ENCODE data around the gene COPG2.
"Not testable (repeated sequence)": the region's sequence is repeated elsewhere in the genome, so short reads cannot be mapped to it uniquely, and the experiment has no call there.

COPG2 gene

GRCh38 chr7:130559184-130559583 lies 109.4 kb downstream of the COPG2 start:
- no peak for DNase-seq

- DNase-seq = no peak
These were observed 114.1 kb downstream of the COPG2 start for GRCh38 chr7:130554481-130554880.

GRCh38 chr7:130553398-130554029 lies 115.0 kb downstream of the COPG2 start:
- no peak for DNase-seq

DNA sequence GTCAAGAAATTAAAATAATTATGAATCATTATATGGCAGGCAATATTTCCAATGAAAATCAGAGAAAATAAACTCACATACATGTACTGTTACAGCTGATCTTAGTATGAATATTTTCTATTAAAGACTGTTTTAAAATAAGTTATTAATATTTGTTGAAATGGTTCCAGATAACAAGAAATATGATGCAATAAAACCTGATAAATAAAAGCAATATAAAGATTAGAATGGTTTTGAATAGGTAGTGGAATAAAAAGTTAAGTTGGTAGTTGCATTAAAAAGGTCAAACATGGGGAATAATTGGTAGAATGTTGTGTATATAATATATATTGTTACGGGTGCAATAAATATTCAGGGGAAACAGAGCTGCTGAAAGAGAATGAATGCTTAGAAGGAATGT lies 124.2 kb downstream of the COPG2 start:
- DNase-seq = no peak

GRCh38 chr7:130543487-130544010 lies 125.0 kb downstream of the COPG2 start:
- DNase-seq = no peak

DNA sequence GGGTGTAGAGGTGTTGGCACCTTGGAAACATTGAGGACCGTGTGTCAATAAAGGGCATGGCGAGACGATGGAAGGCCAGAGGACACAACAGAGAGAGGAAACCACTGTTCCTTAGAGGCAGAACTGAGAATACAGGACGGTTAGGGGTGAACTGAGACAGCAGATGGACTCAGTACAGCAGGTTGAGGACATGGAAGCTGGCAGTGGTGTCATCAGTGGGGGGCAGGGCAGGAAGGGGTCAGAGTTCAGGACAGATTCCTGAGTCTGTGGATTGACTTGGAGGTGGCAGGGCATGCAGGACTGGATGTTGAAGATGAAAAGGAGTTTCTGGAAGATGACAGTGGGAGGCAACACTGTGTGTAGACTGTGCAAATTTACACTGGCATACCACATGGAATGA lies 126.3 kb downstream of the COPG2 start:
- not testable (repeated sequence) for DNase-seq

DNA sequence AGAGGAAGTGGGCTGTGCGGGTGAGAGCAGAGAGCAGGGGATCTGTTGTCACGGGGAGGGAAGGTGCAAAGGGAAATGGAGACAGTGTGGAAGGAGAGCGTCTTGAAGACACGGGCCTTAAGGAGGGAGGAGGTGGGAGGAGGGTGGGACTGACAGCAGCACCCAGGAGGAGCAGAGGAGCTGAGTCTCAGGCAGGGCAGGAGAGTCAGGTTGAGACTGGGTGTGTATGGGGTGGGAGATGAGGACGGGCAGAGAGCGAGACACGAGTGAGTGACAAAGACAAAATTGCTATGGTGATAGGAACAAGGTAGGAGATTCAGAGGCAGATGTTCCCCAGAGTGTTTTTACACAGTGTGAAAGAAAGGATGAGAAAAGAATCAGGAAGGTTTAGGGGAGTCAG lies 127.3 kb downstream of the COPG2 start:
- not testable (repeated sequence) for DNase-seq

DNA sequence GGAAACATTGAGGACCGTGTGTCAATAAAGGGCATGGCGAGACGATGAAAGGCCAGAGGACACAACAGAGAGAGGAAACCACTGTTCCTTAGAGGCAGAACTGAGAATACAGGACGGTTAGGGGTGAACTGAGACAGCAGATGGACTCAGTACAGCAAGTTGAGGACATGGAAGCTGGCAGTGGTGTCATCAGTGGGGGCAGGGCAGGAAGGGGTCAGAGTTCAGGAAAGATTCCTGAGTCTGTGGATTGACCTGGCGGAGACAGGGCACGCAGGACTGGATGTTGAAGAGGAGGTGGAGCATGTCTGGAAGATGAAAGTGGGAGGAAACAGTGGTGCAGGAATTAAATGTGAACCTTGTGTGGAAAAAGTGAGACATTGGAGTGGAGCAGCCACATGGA lies 130.7 kb downstream of the COPG2 start:
- DNase-seq = not testable (repeated sequence)

- DNase-seq = no peak
These were observed 139.1 kb downstream of the COPG2 start for GRCh38 chr7:130529417-130529816.

GRCh38 chr7:130527752-130528355 lies 140.7 kb downstream of the COPG2 start:
- DNase-seq = not testable (repeated sequence)

- DNase-seq = no peak
These were observed 143.9 kb downstream of the COPG2 start for GRCh38 chr7:130524628-130525027.

- DNase-seq = not testable (repeated sequence)
These were observed 144.9 kb downstream of the COPG2 start for GRCh38 chr7:130523519-130524125.

- DNase-seq = no peak
These were observed 147.1 kb downstream of the COPG2 start for GRCh38 chr7:130521258-130521951.

DNA sequence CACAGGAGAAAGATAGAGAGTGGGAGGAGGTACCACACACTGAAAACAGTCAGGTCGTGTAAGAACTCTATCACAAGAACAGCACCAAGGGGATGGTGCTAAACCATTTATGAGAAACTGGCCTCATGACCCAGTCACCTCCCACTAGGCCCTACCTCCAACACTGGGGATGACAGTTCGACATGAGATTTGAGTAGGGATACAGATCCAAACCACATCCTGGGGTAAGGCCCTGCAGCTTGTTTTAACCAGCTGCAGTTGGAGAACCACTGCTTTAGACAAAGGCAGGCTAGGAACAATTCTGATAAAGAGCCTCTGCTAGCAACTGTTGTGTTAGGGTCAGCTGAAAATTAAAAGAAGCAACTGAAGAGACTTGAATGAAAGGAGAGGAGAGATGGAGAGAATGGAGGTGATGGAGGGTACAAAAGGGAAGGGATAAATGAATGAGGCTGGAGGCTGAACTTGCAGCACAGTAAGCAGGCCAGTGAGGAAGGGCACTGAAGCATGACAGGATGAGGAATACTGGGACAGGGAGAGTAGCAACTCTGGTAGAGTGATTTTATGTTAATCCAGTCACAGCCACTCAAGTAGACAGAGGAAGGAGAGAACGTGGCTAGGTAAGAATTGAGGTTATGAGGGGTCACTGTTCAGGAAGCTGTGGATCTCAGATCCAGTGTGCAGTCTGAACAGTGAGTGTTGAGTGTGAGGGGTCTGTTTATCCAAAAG lies 153.1 kb downstream of the COPG2 start:
- DNase-seq = peak; percentile 3

DNA sequence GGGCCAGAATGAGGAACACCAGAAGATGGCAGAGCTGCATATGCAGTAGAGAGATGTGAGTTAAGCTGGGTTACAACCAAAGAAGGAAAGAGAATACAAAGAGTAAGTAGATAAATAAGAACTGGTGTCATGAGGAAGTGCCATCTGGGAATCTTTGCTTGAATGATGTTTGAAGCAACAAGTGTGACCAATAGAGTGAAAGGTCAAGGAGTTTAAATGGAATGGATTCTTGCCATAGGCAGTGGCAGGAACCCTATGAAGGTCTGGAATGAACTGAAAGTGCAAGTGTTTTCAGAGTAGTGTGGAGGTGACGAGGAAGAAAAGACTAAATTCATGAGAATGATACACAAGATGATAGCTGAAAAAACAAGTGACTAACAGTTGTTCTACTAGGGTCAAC lies 155.1 kb downstream of the COPG2 start:
- DNase-seq = no peak

- DNase-seq = not testable (repeated sequence)
These were observed 156.5 kb downstream of the COPG2 start for GRCh38 chr7:130512038-130512437.

DNA sequence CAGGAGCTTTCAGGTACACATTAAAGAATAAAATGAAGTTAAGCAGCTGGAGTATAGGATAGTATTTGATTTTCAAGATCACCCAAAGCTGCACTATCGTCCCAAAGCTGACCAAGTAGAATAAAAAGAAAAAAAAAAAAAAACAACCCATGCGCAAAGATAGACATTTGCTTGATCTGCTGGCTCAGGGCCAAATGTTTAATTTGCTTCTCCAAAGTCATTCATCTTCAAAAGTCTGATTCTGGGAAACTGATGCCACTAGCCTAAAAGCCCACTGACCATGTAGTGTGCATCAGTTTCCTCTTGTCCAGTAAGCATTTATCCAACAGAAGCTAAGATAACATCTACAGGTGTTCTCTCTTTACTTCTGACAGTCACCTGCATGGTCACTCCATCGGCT lies 162.2 kb downstream of the COPG2 start:
- no peak for DNase-seq

GRCh38 chr7:130505753-130506152 lies 162.8 kb downstream of the COPG2 start:
- no peak for DNase-seq

DNA sequence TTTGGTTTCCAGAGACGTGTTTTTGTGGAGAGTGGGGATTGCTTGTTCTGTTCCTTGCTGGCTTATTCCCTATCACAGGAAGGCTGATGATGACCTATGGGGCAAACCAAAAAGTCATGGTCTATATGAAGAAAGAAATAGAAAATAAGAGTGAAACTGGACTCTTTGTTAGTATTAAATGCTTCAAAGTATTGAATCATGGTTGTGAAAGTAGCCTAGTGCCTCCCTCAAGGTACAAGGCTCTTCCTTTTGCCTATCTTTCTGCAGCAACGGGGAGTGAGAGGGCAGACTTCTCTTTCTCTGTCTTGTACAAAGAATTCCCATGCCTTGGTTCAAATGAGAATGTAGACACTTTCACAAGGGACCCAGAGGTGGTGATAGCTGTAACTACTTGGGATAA lies 167.6 kb downstream of the COPG2 start:
- DNase-seq = no peak

DNA sequence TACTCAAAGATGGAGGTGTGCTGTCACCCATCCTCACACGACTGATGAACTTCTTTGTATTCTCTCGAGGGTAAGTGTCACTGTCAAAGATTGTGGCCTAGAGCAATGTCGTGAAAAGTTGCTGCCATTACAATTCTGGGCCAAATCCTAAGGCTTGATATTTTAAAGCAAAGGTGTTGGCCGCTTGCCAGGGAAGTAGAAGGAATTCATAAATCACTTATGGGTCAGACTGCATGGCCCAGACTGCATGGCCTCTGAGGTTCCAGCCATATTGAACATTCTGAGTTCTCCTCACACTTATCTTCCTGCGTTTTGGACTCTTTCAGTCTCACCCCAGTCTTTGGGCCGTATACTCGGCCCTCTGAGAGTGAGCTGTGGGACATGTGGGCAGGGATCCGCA lies 168.1 kb downstream of the COPG2 start:
- DNase-seq = no peak

DNA sequence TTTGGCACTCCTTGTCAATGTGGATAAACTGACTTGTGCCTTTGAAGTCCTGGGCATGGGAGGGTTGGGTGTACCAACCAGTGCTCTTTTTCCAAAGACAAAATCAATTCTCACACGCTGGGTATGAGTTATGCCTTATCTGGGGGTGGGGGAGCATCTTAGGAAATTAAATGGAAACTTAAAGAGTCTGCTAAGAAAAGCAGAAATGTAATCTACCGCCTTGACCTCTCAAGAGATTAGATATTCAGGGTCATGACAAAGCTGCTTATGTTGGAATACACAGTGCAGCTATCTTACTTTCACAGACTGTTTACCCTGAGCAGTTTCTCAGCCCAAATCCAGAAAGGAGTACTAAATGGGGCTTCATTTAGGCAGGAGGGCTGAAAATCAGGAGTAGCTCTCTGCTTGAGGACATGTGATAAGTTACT lies 174.1 kb downstream of the COPG2 start:
- peak; percentile 52 for DNase-seq

DNA sequence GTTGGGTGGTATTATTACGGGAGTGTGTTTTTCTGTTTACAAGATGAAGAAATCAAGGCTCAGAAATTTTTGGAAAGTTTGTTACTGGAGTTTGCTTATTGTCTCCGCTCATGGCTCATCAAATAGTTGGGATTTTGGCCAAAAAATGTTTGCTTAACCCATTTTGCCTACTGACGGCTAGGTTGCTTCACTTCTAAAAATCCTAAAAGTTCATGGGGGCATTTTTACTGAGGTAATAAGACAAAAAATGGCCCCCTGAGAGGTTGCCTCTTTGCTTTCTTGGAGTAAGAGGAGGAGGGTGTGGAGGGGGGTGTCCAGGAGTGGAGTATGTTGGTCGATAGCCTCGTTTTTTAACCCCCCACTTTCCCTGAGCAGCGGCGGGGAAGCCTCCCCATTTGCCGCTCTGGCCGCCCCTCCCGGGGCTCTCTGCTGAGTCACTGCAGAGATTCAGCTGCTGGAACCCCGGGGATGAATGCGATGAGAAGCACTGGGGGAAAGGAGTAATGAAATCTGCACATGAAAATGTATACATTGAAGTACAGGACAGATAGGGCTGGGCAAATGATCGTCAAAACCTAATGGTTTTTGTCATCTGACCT lies 175.2 kb downstream of the COPG2 start:
- no peak for DNase-seq
